B cell (primary cell): ENCODE measurements around the gene PTGER2. TPM values are rescaled to one million over a fixed set of nuclear protein-coding genes. Genes with fewer than 3 reads are reported as not detected.

Experiments used
- ATAC-seq: fragments of 200-7000 bp; cut with Tn5 transposase; one replicate; pipeline ENCODE4 v1.10.0; 2021; ENCODE audit warnings: low read depth, mild to moderate bottlenecking, moderate number of reproducible peaks, moderate library complexity
- CTCF ChIA-PET: fragments of 350-600 bp; sonication (Branson Sonifier 250); formaldehyde crosslinking; loops from one replicate; lab custom pipeline; 2021; ENCODE audit warnings: antibody characterized with exemption, inconsistent platforms; lab: Charles Lee
- POLR2A ChIA-PET: fragments of 350-600 bp; sonication (Branson Sonifier 250); formaldehyde crosslinking; loops from one replicate; lab custom pipeline; 2021; ENCODE audit warnings: antibody characterized with exemption; lab: Charles Lee
- DNase-seq: peaks from one replicate; pipeline ENCODE4 v3.0.0; 2013
- H2AFZ ChIP-seq: 2 replicates; pipeline ENCODE4 v1.6.1; 2012; ENCODE audit warnings: mild to moderate bottlenecking, low read depth, low read length; ENCODE audit not compliant: insufficient read depth, poor library complexity, severe bottlenecking
- H3K27ac ChIP-seq, 2 donors: 1 replicate in 1 of 2; 2 replicates in 1 of 2; pipeline ENCODE4 v1.5.1; 2012 to 2013; ENCODE audit warnings: low read length in 2 of 2, mild to moderate bottlenecking in 2 of 2, moderate library complexity in 1 of 2
- H3K27me3 ChIP-seq, 4 experiments: fragments of 200-600 bp in 1 of 4; sonication (generic) in 1 of 4; replicated peaks in 1 of 4; 1 replicate in 2 of 4; 2 replicates in 2 of 4; pipeline versions ENCODE4 v1.6.1 to v1.7.0; 2013 to 2016; ENCODE audit warnings: low read length in 3 of 4, mild to moderate bottlenecking in 2 of 4, mixed read lengths in 1 of 4, moderate library complexity in 1 of 4; ENCODE audit not compliant: insufficient read depth in 4 of 4, control insufficient read depth in 3 of 4; ENCODE audit errors: control extremely low read depth in 1 of 4
- H3K36me3 ChIP-seq, 2 experiments: replicated peaks in 1 of 2; 1 replicate in 1 of 2; 2 replicates in 1 of 2; pipeline versions ENCODE4 v1.6.1 to v1.7.1; 2013; ENCODE audit warnings: low read length in 1 of 2; ENCODE audit not compliant: insufficient read depth in 2 of 2, control insufficient read depth in 1 of 2; ENCODE audit errors: control extremely low read depth in 1 of 2, extremely low read depth in 1 of 2
- H3K4me1 ChIP-seq, 2 donors: fragments of 200-600 bp in 1 of 2; sonication (generic) in 1 of 2; 1 replicate in 1 of 2; 2 replicates in 1 of 2; pipeline versions ENCODE4 v1.5.1 to v1.6.1; 2013 to 2017; ENCODE audit warnings: low read length in 2 of 2; ENCODE audit not compliant: control insufficient read depth in 2 of 2, insufficient read depth in 2 of 2
- H3K4me2 ChIP-seq: replicated peaks from 2 replicates; pipeline ENCODE3; 2012; ENCODE audit warnings: mild to moderate bottlenecking, low read depth, low read length; ENCODE audit not compliant: poor library complexity, severe bottlenecking
- H3K4me3 ChIP-seq, 5 experiments: fragments of 200-600 bp in 1 of 5; sonication (generic) in 1 of 5; 1 replicate in 3 of 5; 2 replicates in 2 of 5; pipeline versions ENCODE4 v1.5.1 to v1.7.0; 2011 to 2016; ENCODE audit warnings: low read length in 4 of 5, mild to moderate bottlenecking in 4 of 5, low read depth in 2 of 5, control low read depth in 1 of 5, moderate library complexity in 1 of 5; ENCODE audit not compliant: insufficient read depth in 1 of 5; ENCODE audit errors: control extremely low read depth in 1 of 5, extremely low read depth in 1 of 5
- H3K79me2 ChIP-seq: fragments of 200-600 bp; sonication (generic); one replicate; pipeline ENCODE4 v1.6.0; 2016; ENCODE audit warnings: low read length; ENCODE audit not compliant: control insufficient read depth, insufficient read depth
- H3K9ac ChIP-seq: fragments of 200-600 bp; sonication (generic); 2 replicates; pipeline ENCODE4 v1.6.1; 2017; ENCODE audit warnings: mild to moderate bottlenecking, low read length, moderate library complexity
- H3K9me3 ChIP-seq, 3 donors: one replicate each; pipeline versions ENCODE4 v1.6.1 to v1.7.1; 2013; ENCODE audit warnings: low read length in 2 of 3; ENCODE audit not compliant: control insufficient read depth in 2 of 3, insufficient read depth in 1 of 3; ENCODE audit errors: control extremely low read depth in 1 of 3
- H4K20me1 ChIP-seq: 2 replicates; pipeline ENCODE4 v1.6.0; 2012; ENCODE audit warnings: mild to moderate bottlenecking, low read length; ENCODE audit not compliant: insufficient read depth, control insufficient read depth, poor library complexity, severe bottlenecking
- H3K27ac Mint-ChIP-seq: one replicate; pipeline ENCODE4 v1.8.0; 2021; ENCODE audit warnings: mixed read lengths
- H3K27me3 Mint-ChIP-seq: one replicate; pipeline ENCODE4 v1.8.0; 2021; ENCODE audit warnings: mixed read lengths
- H3K4me1 Mint-ChIP-seq: one replicate; pipeline ENCODE4 v1.8.0; 2021; ENCODE audit warnings: mixed read lengths
- H3K4me3 Mint-ChIP-seq: one replicate; pipeline ENCODE4 v1.8.0; 2021; ENCODE audit warnings: mixed read lengths
- H3K9me3 Mint-ChIP-seq: one replicate; pipeline ENCODE4 v1.8.0; 2022; ENCODE audit warnings: mixed read lengths; ENCODE audit not compliant: insufficient read depth
- EZH2 ChIP-seq: IDR thresholded peaks from 2 replicates; pipeline ENCODE4 v1.6.1; 2012; ENCODE audit warnings: borderline replicate concordance, low read depth, mild to moderate bottlenecking, moderate library complexity, low read length; ENCODE audit not compliant: insufficient read depth, poor library complexity, severe bottlenecking
- WGBS: methylation state at CpG from one replicate; pipeline ENCODE4 v1.1.5; 2013; ENCODE audit warnings: missing lambda C conversion rate; ENCODE audit not compliant: insufficient coverage; 5-methylcytosine and 5-hydroxymethylcytosine counted together
- intact Hi-C: fragments of 100-400 bp; cut with micrococcal nuclease; formaldehyde crosslinking; loops from one replicate; pipeline ENCODE4 v1.10.0; 2022
- polyA plus RNA-seq: library from polyadenylated mRNA; depleted of rRNA; stranded (reverse); fragments of >200 nt; gene quantifications from 2 replicates; pipeline ENCODE4 v1.2.3, GENCODE V29; 2012
- total RNA-seq, 2 donors: library from RNA; stranded (reverse); fragments of 120-200 nt in 1 of 2; gene quantifications; 1 replicate in 1 of 2; 2 replicates in 1 of 2; pipeline versions ENCODE4 v1.2.3 to v1.2.4, GENCODE V29; 2013 to 2022
- TF ChIP-seq, protein P1 (sequence below): fragments of 200-600 bp; IDR thresholded peaks from one replicate; pipeline ENCODE4 v1.8.0; 2022; ENCODE audit warnings: antibody characterized with exemption, mild to moderate bottlenecking

The PTGER2 gene
- total and polyA plus RNA-seq, 2 donors (not counting 1 experiment from before 2014, with no cell fraction given), result 0.32 to 0.92 TPM

DNA sequence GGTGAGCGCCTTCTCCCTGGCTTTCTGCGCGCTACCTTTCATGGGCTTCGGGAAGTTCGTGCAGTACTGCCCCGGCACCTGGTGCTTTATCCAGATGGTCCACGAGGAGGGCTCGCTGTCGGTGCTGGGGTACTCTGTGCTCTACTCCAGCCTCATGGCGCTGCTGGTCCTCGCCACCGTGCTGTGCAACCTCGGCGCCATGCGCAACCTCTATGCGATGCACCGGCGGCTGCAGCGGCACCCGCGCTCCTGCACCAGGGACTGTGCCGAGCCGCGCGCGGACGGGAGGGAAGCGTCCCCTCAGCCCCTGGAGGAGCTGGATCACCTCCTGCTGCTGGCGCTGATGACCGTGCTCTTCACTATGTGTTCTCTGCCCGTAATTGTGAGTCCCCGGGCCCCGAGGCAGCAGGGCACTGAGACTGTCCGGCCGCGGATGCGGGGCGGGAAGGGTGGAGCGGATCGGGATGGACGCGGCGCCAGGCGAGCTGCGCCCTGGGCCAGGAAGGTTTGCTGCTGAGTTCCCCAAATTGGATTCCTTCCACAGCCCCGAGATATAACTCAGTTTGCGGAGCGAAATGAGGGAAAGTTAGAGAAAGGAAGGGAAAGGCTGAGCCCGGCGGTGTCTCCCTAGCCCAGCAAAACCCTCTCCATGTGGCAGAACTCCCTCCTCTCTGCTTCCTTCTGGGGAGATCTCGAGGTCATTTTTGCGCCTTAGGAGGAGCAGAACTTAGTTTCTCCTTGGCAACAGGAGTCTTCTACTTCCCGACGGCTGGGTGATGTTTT, 45.6 kb upstream of the PTGER2 start:
- Histone ChIP-seq H3K4me2 (peak overlapping the region; percentile 66), H3K9ac (no peak overlapping the region), H3K27me3 (peaks cover 0 to 37% (median 28%) of the 10 kb centered on the region in 4 experiments), H2AFZ (peak overlapping the region; percentile 41), H3K4me1 (peaks cover 27 to 36% of the 10 kb centered on the region in 2 donors), H3K36me3 (no peaks in the 10 kb centered on the region), H4K20me1 (no peaks in the 10 kb centered on the region), H3K4me3 (peak overlapping the region in 3 of 5 experiments; percentile 13 to 24 (median 19)), H3K79me2 (no peaks in the 10 kb centered on the region), H3K27ac (no peak overlapping the region), H3K9me3 (peaks cover 0 to 9% (median 0%) of the 10 kb centered on the region in 3 donors)
- intact Hi-C loops, result no loop called here
- DNase-seq (peak; percentile 30), ATAC-seq (no peak)
- Mint-ChIP-seq H3K27me3 (peaks cover 60% of the 10 kb centered on the region), H3K9me3 (no peaks in the 10 kb centered on the region), H3K4me3 (peak overlapping the region; percentile 77), H3K27ac (no peak overlapping the region), H3K4me1 (peaks cover 34% of the 10 kb centered on the region)
- TF ChIP-seq EZH2, result peak; percentile 46
- TF ChIP-seq, protein P1, sequence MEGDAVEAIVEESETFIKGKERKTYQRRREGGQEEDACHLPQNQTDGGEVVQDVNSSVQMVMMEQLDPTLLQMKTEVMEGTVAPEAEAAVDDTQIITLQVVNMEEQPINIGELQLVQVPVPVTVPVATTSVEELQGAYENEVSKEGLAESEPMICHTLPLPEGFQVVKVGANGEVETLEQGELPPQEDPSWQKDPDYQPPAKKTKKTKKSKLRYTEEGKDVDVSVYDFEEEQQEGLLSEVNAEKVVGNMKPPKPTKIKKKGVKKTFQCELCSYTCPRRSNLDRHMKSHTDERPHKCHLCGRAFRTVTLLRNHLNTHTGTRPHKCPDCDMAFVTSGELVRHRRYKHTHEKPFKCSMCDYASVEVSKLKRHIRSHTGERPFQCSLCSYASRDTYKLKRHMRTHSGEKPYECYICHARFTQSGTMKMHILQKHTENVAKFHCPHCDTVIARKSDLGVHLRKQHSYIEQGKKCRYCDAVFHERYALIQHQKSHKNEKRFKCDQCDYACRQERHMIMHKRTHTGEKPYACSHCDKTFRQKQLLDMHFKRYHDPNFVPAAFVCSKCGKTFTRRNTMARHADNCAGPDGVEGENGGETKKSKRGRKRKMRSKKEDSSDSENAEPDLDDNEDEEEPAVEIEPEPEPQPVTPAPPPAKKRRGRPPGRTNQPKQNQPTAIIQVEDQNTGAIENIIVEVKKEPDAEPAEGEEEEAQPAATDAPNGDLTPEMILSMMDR, result no peak
- ChIA-PET CTCF (interaction anchor here (0.7 kb wide), 1 partner anchor 10 kb away, joined by 3 read pairs; no protein-coding TSS in a partner anchor), POLR2A (no interaction called here)
- WGBS, result 4% methylated on average over 46 of the region's 54 CpGs

DNA sequence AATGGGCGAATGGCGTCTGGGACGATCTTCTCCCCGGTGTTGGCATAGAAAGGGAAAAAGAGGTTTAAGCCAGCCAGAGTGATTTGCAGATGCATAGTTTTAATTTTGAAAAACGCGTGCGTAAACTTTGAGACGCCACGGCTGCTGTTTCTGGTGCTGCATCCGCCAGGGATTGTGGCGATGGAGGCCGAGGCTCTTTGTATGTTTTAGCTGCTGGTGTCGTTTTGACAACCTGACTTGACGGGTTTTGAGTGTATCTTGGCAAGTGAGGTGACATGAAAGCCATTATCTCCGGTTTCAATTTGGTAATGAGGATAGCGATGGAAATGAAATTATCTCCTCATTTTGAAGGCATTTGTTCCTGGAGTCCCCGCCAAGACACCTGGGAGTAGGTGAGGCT, 45.0 kb upstream of the PTGER2 start:
- peaks cover 0 to 37% (median 28%) of the 10 kb centered on the region in 4 experiments for H3K27me3 ChIP-seq
- Mint-ChIP-seq H3K9me3 (no peaks in the 10 kb centered on the region), H3K4me1 (peaks cover 38% of the 10 kb centered on the region), H3K27me3 (peaks cover 60% of the 10 kb centered on the region), H3K27ac (no peak overlapping the region), H3K4me3 (peak overlapping the region; percentile 77)
- ATAC-seq (no peak), DNase-seq (no peak)
- intact Hi-C loops, result no loop called here
- no peak overlapping the region for H3K27ac ChIP-seq
- H3K79me2 ChIP-seq, result no peaks in the 10 kb centered on the region
- H2AFZ ChIP-seq, result peak overlapping the region; percentile 41
- TF ChIP-seq, protein P1, result no peak
- no peak for TF ChIP-seq EZH2
- H3K4me1 ChIP-seq, result peaks cover 27 to 36% of the 10 kb centered on the region in 2 donors
- peak overlapping the region; percentile 66 for H3K4me2 ChIP-seq
- WGBS, result 43% methylated on average over 15 of the region's 17 CpGs
- H3K9ac ChIP-seq, result no peak overlapping the region
- H3K9me3 ChIP-seq, result peaks cover 0 to 9% (median 0%) of the 10 kb centered on the region in 3 donors
- ChIA-PET CTCF (no interaction called here), POLR2A (no interaction called here)
- no peaks in the 10 kb centered on the region for H4K20me1 ChIP-seq
- no peaks in the 10 kb centered on the region for H3K36me3 ChIP-seq
- H3K4me3 ChIP-seq, result no peak overlapping the region
